ENCODE data around the gene LGALS9. TPM values are rescaled to one million over a fixed set of nuclear protein-coding genes. Genes with fewer than 3 reads are reported as not detected.

Gene LGALS9
- total RNA-seq, 1 experiment from 2014 or later: 1.6 TPM

DNA sequence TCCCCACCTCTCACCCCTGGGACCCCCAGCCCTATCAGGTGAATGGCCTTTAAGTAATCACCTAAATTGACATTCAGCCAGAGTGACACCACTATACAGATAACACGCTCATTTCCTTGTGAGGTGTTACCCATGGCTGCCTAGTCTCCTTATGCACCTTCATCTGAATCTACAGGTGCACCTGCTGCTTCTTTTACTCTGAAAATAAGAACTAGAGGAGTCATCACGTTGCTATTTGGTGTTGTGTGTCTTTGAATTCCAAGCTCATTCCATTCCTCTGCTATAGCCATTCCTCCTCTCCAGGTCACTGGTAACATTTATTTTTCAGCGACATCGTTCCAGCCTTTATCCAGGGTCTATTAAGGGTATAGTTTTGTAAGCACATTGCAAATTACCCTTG, 9.8 kb downstream of the LGALS9 start:
- Histone ChIP-seq H3K4me1 (ENCODE audit: control insufficient read depth, insufficient read depth, low read length) (no peaks in the 10 kb centered on the region), H3K9me3 (ENCODE audit: control insufficient read depth, insufficient read depth, low read depth, low read length) (no peaks in the 10 kb centered on the region), H3K27me3 (ENCODE audit: control insufficient read depth, insufficient read depth, low read length) (no peaks in the 10 kb centered on the region), H3K27ac (ENCODE audit: low read length) (no peak overlapping the region), H3K4me3 (ENCODE audit: low read depth in 2 of 2, low read length in 2 of 2) (no peak overlapping the region), H3K36me3 (ENCODE audit: control insufficient read depth, insufficient read depth, low read length) (no peaks in the 10 kb centered on the region)
- CTCF ChIA-PET: no interaction called here
- ATAC-seq: no peak
- TF ChIP-seq TCF7L2 (IDR thresholded peaks at IDR 0.05; ENCODE audit: low read depth, low read length) (no peak), SIN3A (IDR thresholded peaks at IDR 0.05; ENCODE audit: borderline replicate concordance, insufficient read depth, low read depth, low read length) (no peak), POLR2AphosphoS5 (IDR thresholded peaks at IDR 0.05; ENCODE audit: low read depth, low read length) (no peak)
- TF ChIP-seq, protein P1, sequence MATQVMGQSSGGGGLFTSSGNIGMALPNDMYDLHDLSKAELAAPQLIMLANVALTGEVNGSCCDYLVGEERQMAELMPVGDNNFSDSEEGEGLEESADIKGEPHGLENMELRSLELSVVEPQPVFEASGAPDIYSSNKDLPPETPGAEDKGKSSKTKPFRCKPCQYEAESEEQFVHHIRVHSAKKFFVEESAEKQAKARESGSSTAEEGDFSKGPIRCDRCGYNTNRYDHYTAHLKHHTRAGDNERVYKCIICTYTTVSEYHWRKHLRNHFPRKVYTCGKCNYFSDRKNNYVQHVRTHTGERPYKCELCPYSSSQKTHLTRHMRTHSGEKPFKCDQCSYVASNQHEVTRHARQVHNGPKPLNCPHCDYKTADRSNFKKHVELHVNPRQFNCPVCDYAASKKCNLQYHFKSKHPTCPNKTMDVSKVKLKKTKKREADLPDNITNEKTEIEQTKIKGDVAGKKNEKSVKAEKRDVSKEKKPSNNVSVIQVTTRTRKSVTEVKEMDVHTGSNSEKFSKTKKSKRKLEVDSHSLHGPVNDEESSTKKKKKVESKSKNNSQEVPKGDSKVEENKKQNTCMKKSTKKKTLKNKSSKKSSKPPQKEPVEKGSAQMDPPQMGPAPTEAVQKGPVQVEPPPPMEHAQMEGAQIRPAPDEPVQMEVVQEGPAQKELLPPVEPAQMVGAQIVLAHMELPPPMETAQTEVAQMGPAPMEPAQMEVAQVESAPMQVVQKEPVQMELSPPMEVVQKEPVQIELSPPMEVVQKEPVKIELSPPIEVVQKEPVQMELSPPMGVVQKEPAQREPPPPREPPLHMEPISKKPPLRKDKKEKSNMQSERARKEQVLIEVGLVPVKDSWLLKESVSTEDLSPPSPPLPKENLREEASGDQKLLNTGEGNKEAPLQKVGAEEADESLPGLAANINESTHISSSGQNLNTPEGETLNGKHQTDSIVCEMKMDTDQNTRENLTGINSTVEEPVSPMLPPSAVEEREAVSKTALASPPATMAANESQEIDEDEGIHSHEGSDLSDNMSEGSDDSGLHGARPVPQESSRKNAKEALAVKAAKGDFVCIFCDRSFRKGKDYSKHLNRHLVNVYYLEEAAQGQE (IDR thresholded peaks at IDR 0.05; ENCODE audit: insufficient read depth in 1 of 2, low read depth in 2 of 2, low read length in 1 of 2): no peak
- TF ChIP-seq, protein P2, sequence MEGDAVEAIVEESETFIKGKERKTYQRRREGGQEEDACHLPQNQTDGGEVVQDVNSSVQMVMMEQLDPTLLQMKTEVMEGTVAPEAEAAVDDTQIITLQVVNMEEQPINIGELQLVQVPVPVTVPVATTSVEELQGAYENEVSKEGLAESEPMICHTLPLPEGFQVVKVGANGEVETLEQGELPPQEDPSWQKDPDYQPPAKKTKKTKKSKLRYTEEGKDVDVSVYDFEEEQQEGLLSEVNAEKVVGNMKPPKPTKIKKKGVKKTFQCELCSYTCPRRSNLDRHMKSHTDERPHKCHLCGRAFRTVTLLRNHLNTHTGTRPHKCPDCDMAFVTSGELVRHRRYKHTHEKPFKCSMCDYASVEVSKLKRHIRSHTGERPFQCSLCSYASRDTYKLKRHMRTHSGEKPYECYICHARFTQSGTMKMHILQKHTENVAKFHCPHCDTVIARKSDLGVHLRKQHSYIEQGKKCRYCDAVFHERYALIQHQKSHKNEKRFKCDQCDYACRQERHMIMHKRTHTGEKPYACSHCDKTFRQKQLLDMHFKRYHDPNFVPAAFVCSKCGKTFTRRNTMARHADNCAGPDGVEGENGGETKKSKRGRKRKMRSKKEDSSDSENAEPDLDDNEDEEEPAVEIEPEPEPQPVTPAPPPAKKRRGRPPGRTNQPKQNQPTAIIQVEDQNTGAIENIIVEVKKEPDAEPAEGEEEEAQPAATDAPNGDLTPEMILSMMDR (IDR thresholded peaks at IDR 0.05): no peak
- no TSS peak for BruUV-seq (replicated peaks)
- intact Hi-C loops (cut with micrococcal nuclease; ENCODE audit: unreplicated experiment): no loop called here
- POLR2A ChIA-PET: no interaction called here
- no peak for DNase-seq (ENCODE audit: low read depth, low spot score)
- in situ Hi-C loops (cut with HindIII; ENCODE audit: low pct_unique_long_range_greater_than_20kb, low sequenced_read_pairs): no loop called here

DNA sequence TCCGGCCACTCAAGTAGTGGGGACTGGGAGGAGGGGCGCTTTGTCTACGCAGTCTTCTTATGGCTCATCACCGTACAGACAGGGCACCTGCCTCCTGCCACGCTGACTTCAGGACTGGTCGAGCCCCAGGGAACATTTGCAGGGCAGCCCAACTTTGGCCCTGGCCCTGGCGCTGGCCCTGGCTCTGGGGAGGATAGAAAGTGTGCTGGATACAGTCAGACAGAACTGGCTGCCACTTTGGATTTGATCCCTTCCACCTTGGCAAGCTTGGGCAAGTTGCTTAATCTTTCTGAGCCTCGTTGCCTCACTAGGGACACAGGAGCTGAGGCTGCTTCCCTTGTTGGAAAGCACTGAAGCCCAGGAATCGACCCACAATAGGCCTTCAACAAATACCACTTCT, 13.6 kb downstream of the LGALS9 start:
- Histone ChIP-seq H3K27ac (ENCODE audit: low read length) (no peak overlapping the region), H3K4me3 (ENCODE audit: low read depth in 2 of 2, low read length in 2 of 2) (no peak overlapping the region), H3K27me3 (ENCODE audit: control insufficient read depth, insufficient read depth, low read length) (no peaks in the 10 kb centered on the region), H3K36me3 (ENCODE audit: control insufficient read depth, insufficient read depth, low read length) (no peaks in the 10 kb centered on the region), H3K4me1 (ENCODE audit: control insufficient read depth, insufficient read depth, low read length) (no peaks in the 10 kb centered on the region), H3K9me3 (ENCODE audit: control insufficient read depth, insufficient read depth, low read depth, low read length) (no peaks in the 10 kb centered on the region)
- ATAC-seq: no peak
- BruUV-seq (replicated peaks): no TSS peak
- no peak for DNase-seq (ENCODE audit: low read depth, low spot score)
- in situ Hi-C loops (cut with HindIII; ENCODE audit: low pct_unique_long_range_greater_than_20kb, low sequenced_read_pairs): no loop called here
- ChIA-PET POLR2A (no interaction called here), CTCF (no interaction called here)
- TF ChIP-seq, protein P1 (IDR thresholded peaks at IDR 0.05; ENCODE audit: insufficient read depth in 1 of 2, low read depth in 2 of 2, low read length in 1 of 2): no peak
- no peak for TF ChIP-seq SIN3A (IDR thresholded peaks at IDR 0.05; ENCODE audit: borderline replicate concordance, insufficient read depth, low read depth, low read length)
- no peak for TF ChIP-seq TCF7L2 (IDR thresholded peaks at IDR 0.05; ENCODE audit: low read depth, low read length)
- TF ChIP-seq, protein P2 (IDR thresholded peaks at IDR 0.05): no peak
- TF ChIP-seq POLR2AphosphoS5 (IDR thresholded peaks at IDR 0.05; ENCODE audit: low read depth, low read length): no peak
- intact Hi-C loops (cut with micrococcal nuclease; ENCODE audit: unreplicated experiment): no loop called here

Data from Panc1 (cell line).